HG03521 (cell line): ENCODE results near the gene TSPAN15.
"Not testable (repeated sequence)": the region's sequence is repeated elsewhere in the genome, so short reads cannot be mapped to it uniquely, and the experiment has no call there.

Source experiments
- ATAC-seq: cut with Tn5 transposase; IDR thresholded peaks from one replicate; pipeline ENCODE4 v1.9.1; 2021; ENCODE audit warnings: mild to moderate bottlenecking, moderate library complexity; ENCODE audit not compliant: unreplicated experiment

TSPAN15 gene

GRCh38 chr10:69483963-69484362 lies 32.7 kb downstream of the TSPAN15 start:
- no peak for ATAC-seq

GRCh38 chr10:69484736-69485135 lies 33.5 kb downstream of the TSPAN15 start:
- ATAC-seq, result no peak

- no peak for ATAC-seq
These were observed 35.9 kb downstream of the TSPAN15 start for GRCh38 chr10:69486922-69487730.

- ATAC-seq, result not testable (repeated sequence)
These were observed 37.0 kb downstream of the TSPAN15 start for GRCh38 chr10:69488149-69488844.

- not testable (repeated sequence) for ATAC-seq
These were observed 37.6 kb downstream of the TSPAN15 start for GRCh38 chr10:69488856-69489255.

- ATAC-seq, result no peak
These were observed 38.3 kb downstream of the TSPAN15 start for GRCh38 chr10:69489506-69490090.

- ATAC-seq, result no peak
These were observed 39.6 kb downstream of the TSPAN15 start for GRCh38 chr10:69490876-69491275.

GRCh38 chr10:69491611-69492010 lies 40.3 kb downstream of the TSPAN15 start:
- no peak for ATAC-seq

GRCh38 chr10:69492091-69492745 lies 41.0 kb downstream of the TSPAN15 start:
- ATAC-seq, result no peak

- ATAC-seq, result no peak
These were observed 41.6 kb downstream of the TSPAN15 start for GRCh38 chr10:69492746-69493462.

GRCh38 chr10:69494626-69495558 lies 43.6 kb downstream of the TSPAN15 start:
- ATAC-seq, result no peak

GRCh38 chr10:69495666-69496065 lies 44.4 kb downstream of the TSPAN15 start:
- no peak for ATAC-seq

GRCh38 chr10:69496352-69497230 lies 45.3 kb downstream of the TSPAN15 start:
- ATAC-seq, result no peak

GRCh38 chr10:69497231-69497561 lies 45.9 kb downstream of the TSPAN15 start:
- no peak for ATAC-seq

GRCh38 chr10:69497611-69498390 lies 46.5 kb downstream of the TSPAN15 start:
- ATAC-seq, result no peak

- no peak for ATAC-seq
These were observed 47.6 kb downstream of the TSPAN15 start for GRCh38 chr10:69498711-69499471.
